ENCODE data around the gene REST.

- TF ChIP-seq CREB5 (CRISPR knock-in tag; IDR thresholded peaks at IDR 0.05; ENCODE audit: low read depth) (no peak), ISL1 (CRISPR knock-in tag; IDR thresholded peaks at IDR 0.05) (no peak), PATZ1 (CRISPR knock-in tag; IDR thresholded peaks at IDR 0.05; ENCODE audit: borderline replicate concordance) (no peak), TOX (CRISPR knock-in tag; IDR thresholded peaks at IDR 0.05; ENCODE audit: borderline replicate concordance) (no peak), ZFP3 (CRISPR knock-in tag; IDR thresholded peaks at IDR 0.05) (no peak), RARB (CRISPR knock-in tag; IDR thresholded peaks at IDR 0.05) (no peak), ZFP30 (CRISPR knock-in tag; IDR thresholded peaks at IDR 0.05) (no peak)
These were observed 36.8 kb upstream of the REST start for GRCh38 chr4:56870946-56871345.
